ENCODE measurements around the gene CRACR2A. TPM values are rescaled to one million over a fixed set of nuclear protein-coding genes. Genes with fewer than 3 reads are reported as not detected.

Gene CRACR2A
- total and polyA plus RNA-seq, 2 donors = 7.3 to 9.4 TPM

GRCh38 chr12:3656946-3657622, 95.8 kb downstream of the CRACR2A start:
- no peaks in the 10 kb centered on the region for H3K27me3 ChIP-seq (ENCODE audit: control insufficient read depth in 2 of 2, insufficient read depth in 1 of 2, low read length in 1 of 2)
- no peak overlapping the region for H3K27ac ChIP-seq (ENCODE audit: low read depth in 1 of 2, low read length in 1 of 2)
- 99% methylated on average over 13 of the region's 13 CpGs for WGBS
- peaks cover 46 to 53% of the 10 kb centered on the region in 2 donors for H3K36me3 ChIP-seq (ENCODE audit: control insufficient read depth in 2 of 2, insufficient read depth in 2 of 2, low read length in 1 of 2)
- no peaks in the 10 kb centered on the region for H3K4me1 ChIP-seq (ENCODE audit: control insufficient read depth in 2 of 2, insufficient read depth in 2 of 2, low read length in 2 of 2)
- no peak for DNase-seq (ENCODE audit: low read depth in 6 of 9, low spot score in 9 of 9)
- H3K9me3 ChIP-seq (ENCODE audit: control insufficient read depth in 2 of 2, insufficient read depth in 1 of 2, low read length in 1 of 2) = peaks cover 0 to 1% of the 10 kb centered on the region in 2 donors
- no peak overlapping the region for H3K4me3 ChIP-seq (ENCODE audit: low read length in 2 of 2)

- Histone ChIP-seq H3K36me3 (ENCODE audit: control insufficient read depth in 2 of 2, insufficient read depth in 2 of 2, low read length in 1 of 2) (peaks cover 47 to 53% of the 10 kb centered on the region in 2 donors), H3K4me3 (ENCODE audit: low read length in 2 of 2) (no peak overlapping the region), H3K27ac (ENCODE audit: low read depth in 1 of 2, low read length in 1 of 2) (no peak overlapping the region), H3K27me3 (ENCODE audit: control insufficient read depth in 2 of 2, insufficient read depth in 1 of 2, low read length in 1 of 2) (no peaks in the 10 kb centered on the region), H3K9me3 (ENCODE audit: control insufficient read depth in 2 of 2, insufficient read depth in 1 of 2, low read length in 1 of 2) (peaks cover 0 to 1% of the 10 kb centered on the region in 2 donors), H3K4me1 (ENCODE audit: control insufficient read depth in 2 of 2, insufficient read depth in 2 of 2, low read length in 2 of 2) (no peaks in the 10 kb centered on the region)
- DNase-seq (ENCODE audit: low read depth in 6 of 9, low spot score in 9 of 9) = peak in 3 of 9 donors; percentile 11 to 47 (median 40)
- 69% methylated on average over 4 of the region's 4 CpGs for WGBS
Measured at GRCh38 chr12:3655328-3655900, 97.5 kb downstream of the CRACR2A start.

- Histone ChIP-seq H3K27me3 (ENCODE audit: control insufficient read depth in 2 of 2, insufficient read depth in 1 of 2, low read length in 1 of 2) (no peaks in the 10 kb centered on the region), H3K27ac (ENCODE audit: low read depth in 1 of 2, low read length in 1 of 2) (no peak overlapping the region), H3K9me3 (ENCODE audit: control insufficient read depth in 2 of 2, insufficient read depth in 1 of 2, low read length in 1 of 2) (no peaks in the 10 kb centered on the region), H3K4me1 (ENCODE audit: control insufficient read depth in 2 of 2, insufficient read depth in 2 of 2, low read length in 2 of 2) (no peaks in the 10 kb centered on the region), H3K4me3 (ENCODE audit: low read length in 2 of 2) (no peak overlapping the region), H3K36me3 (ENCODE audit: control insufficient read depth in 2 of 2, insufficient read depth in 2 of 2, low read length in 1 of 2) (peaks cover 44 to 46% of the 10 kb centered on the region in 2 donors)
- no peak for DNase-seq (ENCODE audit: low read depth in 6 of 9, low spot score in 9 of 9)
- WGBS = 93% methylated on average over 6 of the region's 6 CpGs
Measured at GRCh38 chr12:3651585-3652424, 101.1 kb downstream of the CRACR2A start.

- no peaks in the 10 kb centered on the region for H3K9me3 ChIP-seq (ENCODE audit: control insufficient read depth in 2 of 2, insufficient read depth in 1 of 2, low read length in 1 of 2)
- 96% methylated on average over 5 of the region's 5 CpGs for WGBS
- H3K27ac ChIP-seq (ENCODE audit: low read depth in 1 of 2, low read length in 1 of 2) = no peak overlapping the region
- DNase-seq (ENCODE audit: low read depth in 6 of 9, low spot score in 9 of 9) = no peak
- peaks cover 30 to 40% of the 10 kb centered on the region in 2 donors for H3K36me3 ChIP-seq (ENCODE audit: control insufficient read depth in 2 of 2, insufficient read depth in 2 of 2, low read length in 1 of 2)
- no peak overlapping the region for H3K4me3 ChIP-seq (ENCODE audit: low read length in 2 of 2)
- H3K4me1 ChIP-seq (ENCODE audit: control insufficient read depth in 2 of 2, insufficient read depth in 2 of 2, low read length in 2 of 2) = peaks cover 0 to 2% of the 10 kb centered on the region in 2 donors
- no peaks in the 10 kb centered on the region for H3K27me3 ChIP-seq (ENCODE audit: control insufficient read depth in 2 of 2, insufficient read depth in 1 of 2, low read length in 1 of 2)
Measured at GRCh38 chr12:3647504-3647903, 105.4 kb downstream of the CRACR2A start.

GRCh38 chr12:3646561-3647241, 106.2 kb downstream of the CRACR2A start:
- no peak for DNase-seq (ENCODE audit: low read depth in 6 of 9, low spot score in 9 of 9)
- 84% methylated on average over 12 of the region's 12 CpGs for WGBS

GRCh38 chr12:3645091-3645490, 107.8 kb downstream of the CRACR2A start:
- Histone ChIP-seq H3K36me3 (ENCODE audit: control insufficient read depth in 2 of 2, insufficient read depth in 2 of 2, low read length in 1 of 2) (peaks cover 22 to 29% of the 10 kb centered on the region in 2 donors), H3K27ac (ENCODE audit: low read depth in 1 of 2, low read length in 1 of 2) (no peak overlapping the region), H3K4me3 (ENCODE audit: low read length in 2 of 2) (no peak overlapping the region), H3K4me1 (ENCODE audit: control insufficient read depth in 2 of 2, insufficient read depth in 2 of 2, low read length in 2 of 2) (peaks cover 0 to 2% of the 10 kb centered on the region in 2 donors), H3K27me3 (ENCODE audit: control insufficient read depth in 2 of 2, insufficient read depth in 1 of 2, low read length in 1 of 2) (no peaks in the 10 kb centered on the region), H3K9me3 (ENCODE audit: control insufficient read depth in 2 of 2, insufficient read depth in 1 of 2, low read length in 1 of 2) (no peaks in the 10 kb centered on the region)
- 97% methylated on average over 4 of the region's 4 CpGs for WGBS
- no peak for DNase-seq (ENCODE audit: low read depth in 6 of 9, low spot score in 9 of 9)

More at GRCh38 chr12:3646561-3647241, 106.2 kb downstream of the CRACR2A start:
- peaks cover 0 to 2% of the 10 kb centered on the region in 2 donors for H3K4me1 ChIP-seq (ENCODE audit: control insufficient read depth in 2 of 2, insufficient read depth in 2 of 2, low read length in 2 of 2)
- H3K27ac ChIP-seq (ENCODE audit: low read depth in 1 of 2, low read length in 1 of 2) = no peak overlapping the region
- H3K27me3 ChIP-seq (ENCODE audit: control insufficient read depth in 2 of 2, insufficient read depth in 1 of 2, low read length in 1 of 2) = no peaks in the 10 kb centered on the region
- H3K9me3 ChIP-seq (ENCODE audit: control insufficient read depth in 2 of 2, insufficient read depth in 1 of 2, low read length in 1 of 2) = no peaks in the 10 kb centered on the region
- no peak overlapping the region for H3K4me3 ChIP-seq (ENCODE audit: low read length in 2 of 2)
- peaks cover 26 to 35% of the 10 kb centered on the region in 2 donors for H3K36me3 ChIP-seq (ENCODE audit: control insufficient read depth in 2 of 2, insufficient read depth in 2 of 2, low read length in 1 of 2)

- H3K27me3 ChIP-seq (ENCODE audit: control insufficient read depth in 2 of 2, insufficient read depth in 1 of 2, low read length in 1 of 2) = no peaks in the 10 kb centered on the region
- H3K4me3 ChIP-seq (ENCODE audit: low read length in 2 of 2) = no peak overlapping the region
- no peak overlapping the region for H3K27ac ChIP-seq (ENCODE audit: low read depth in 1 of 2, low read length in 1 of 2)
- H3K36me3 ChIP-seq (ENCODE audit: control insufficient read depth in 2 of 2, insufficient read depth in 2 of 2, low read length in 1 of 2) = peaks cover 22 to 29% of the 10 kb centered on the region in 2 donors
- no peaks in the 10 kb centered on the region for H3K9me3 ChIP-seq (ENCODE audit: control insufficient read depth in 2 of 2, insufficient read depth in 1 of 2, low read length in 1 of 2)
- DNase-seq (ENCODE audit: low read depth in 6 of 9, low spot score in 9 of 9) = no peak
- 91% methylated on average over 8 of the region's 8 CpGs for WGBS
- peaks cover 0 to 2% of the 10 kb centered on the region in 2 donors for H3K4me1 ChIP-seq (ENCODE audit: control insufficient read depth in 2 of 2, insufficient read depth in 2 of 2, low read length in 2 of 2)
Measured at GRCh38 chr12:3644104-3644503, 108.8 kb downstream of the CRACR2A start.

- no peak overlapping the region for H3K27ac ChIP-seq (ENCODE audit: low read depth in 1 of 2, low read length in 1 of 2)
- 99% methylated on average over 3 of the region's 3 CpGs for WGBS
- peaks cover 20 to 28% of the 10 kb centered on the region in 2 donors for H3K36me3 ChIP-seq (ENCODE audit: control insufficient read depth in 2 of 2, insufficient read depth in 2 of 2, low read length in 1 of 2)
- DNase-seq (ENCODE audit: low read depth in 6 of 9, low spot score in 9 of 9) = no peak
- H3K9me3 ChIP-seq (ENCODE audit: control insufficient read depth in 2 of 2, insufficient read depth in 1 of 2, low read length in 1 of 2) = no peaks in the 10 kb centered on the region
- no peak overlapping the region for H3K4me3 ChIP-seq (ENCODE audit: low read length in 2 of 2)
- no peaks in the 10 kb centered on the region for H3K27me3 ChIP-seq (ENCODE audit: control insufficient read depth in 2 of 2, insufficient read depth in 1 of 2, low read length in 1 of 2)
- peaks cover 0 to 2% of the 10 kb centered on the region in 2 donors for H3K4me1 ChIP-seq (ENCODE audit: control insufficient read depth in 2 of 2, insufficient read depth in 2 of 2, low read length in 2 of 2)
Measured at GRCh38 chr12:3641428-3642018, 111.4 kb downstream of the CRACR2A start.
